AG10803 (cell line): ENCODE measurements around the gene IGF2BP1.

Experiments used
- DNase-seq: peaks from one replicate; pipeline ENCODE4 v3.0.0; 2010; ENCODE audit warnings: low read depth
- H3K4me3 ChIP-seq: 2 replicates; pipeline ENCODE4 v1.5.1; 2011; ENCODE audit warnings: mild to moderate bottlenecking, low read length, control low read depth
- TF ChIP-seq, protein P1 (sequence below): conservative IDR thresholded peaks from 2 replicates; pipeline ENCODE4 v1.5.1; 2011; ENCODE audit warnings: mild to moderate bottlenecking, low read length, control low read depth, inconsistent platforms

IGF2BP1 gene

DNA sequence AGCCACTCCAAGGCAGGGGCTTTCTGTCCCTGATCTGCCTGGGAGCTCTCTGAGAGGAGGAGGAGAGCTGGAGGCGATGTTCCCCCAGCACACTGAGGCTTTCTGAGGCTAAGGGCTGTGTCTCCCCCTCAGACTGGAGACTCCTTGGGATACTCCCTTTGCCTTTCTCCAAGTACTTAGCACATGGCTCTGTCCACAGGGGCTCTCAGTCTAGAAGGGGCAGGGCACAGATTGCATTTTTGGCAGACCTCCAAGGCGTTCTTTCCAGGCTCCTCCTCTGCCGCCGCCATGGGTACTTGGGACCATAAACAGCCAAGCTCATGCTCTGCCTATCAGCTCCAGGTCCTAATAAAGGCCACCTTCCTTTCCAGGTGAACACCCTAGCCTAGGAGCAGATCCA lies 27.0 kb upstream of the IGF2BP1 start:
- TF ChIP-seq, protein P1, sequence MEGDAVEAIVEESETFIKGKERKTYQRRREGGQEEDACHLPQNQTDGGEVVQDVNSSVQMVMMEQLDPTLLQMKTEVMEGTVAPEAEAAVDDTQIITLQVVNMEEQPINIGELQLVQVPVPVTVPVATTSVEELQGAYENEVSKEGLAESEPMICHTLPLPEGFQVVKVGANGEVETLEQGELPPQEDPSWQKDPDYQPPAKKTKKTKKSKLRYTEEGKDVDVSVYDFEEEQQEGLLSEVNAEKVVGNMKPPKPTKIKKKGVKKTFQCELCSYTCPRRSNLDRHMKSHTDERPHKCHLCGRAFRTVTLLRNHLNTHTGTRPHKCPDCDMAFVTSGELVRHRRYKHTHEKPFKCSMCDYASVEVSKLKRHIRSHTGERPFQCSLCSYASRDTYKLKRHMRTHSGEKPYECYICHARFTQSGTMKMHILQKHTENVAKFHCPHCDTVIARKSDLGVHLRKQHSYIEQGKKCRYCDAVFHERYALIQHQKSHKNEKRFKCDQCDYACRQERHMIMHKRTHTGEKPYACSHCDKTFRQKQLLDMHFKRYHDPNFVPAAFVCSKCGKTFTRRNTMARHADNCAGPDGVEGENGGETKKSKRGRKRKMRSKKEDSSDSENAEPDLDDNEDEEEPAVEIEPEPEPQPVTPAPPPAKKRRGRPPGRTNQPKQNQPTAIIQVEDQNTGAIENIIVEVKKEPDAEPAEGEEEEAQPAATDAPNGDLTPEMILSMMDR = no peak
- peak; percentile 14 for DNase-seq
- no peak overlapping the region for H3K4me3 ChIP-seq

- DNase-seq = no peak
- TF ChIP-seq, protein P1 = no peak
- H3K4me3 ChIP-seq = no peak overlapping the region
Measured at GRCh38 chr17:48970865-48971687, 26.1 kb upstream of the IGF2BP1 start.

DNA sequence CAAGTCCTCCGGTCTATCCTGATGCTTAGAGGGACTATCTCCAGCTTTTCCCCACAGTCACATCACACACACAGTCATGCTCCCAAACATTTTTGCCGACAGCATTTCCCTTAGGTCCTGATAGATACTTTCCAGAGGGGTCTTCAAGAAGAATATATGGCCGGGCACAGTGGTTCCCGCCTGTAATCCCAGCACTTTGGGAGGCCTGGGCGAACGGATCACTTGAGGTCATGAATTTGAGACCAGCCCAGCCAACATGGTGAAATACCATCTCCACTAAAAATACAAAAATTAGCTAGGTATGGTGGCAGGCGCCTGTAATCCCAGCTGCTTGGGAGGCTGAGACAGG lies 24.5 kb upstream of the IGF2BP1 start:
- peak overlapping the region; percentile 20; the same call in 1 of the 2 replicates for H3K4me3 ChIP-seq
- no peak for DNase-seq
- TF ChIP-seq, protein P1 = no peak

- no peak overlapping the region for H3K4me3 ChIP-seq
- TF ChIP-seq, protein P1 = no peak
- no peak for DNase-seq
Measured at GRCh38 chr17:48973806-48974205, 23.4 kb upstream of the IGF2BP1 start.

DNA sequence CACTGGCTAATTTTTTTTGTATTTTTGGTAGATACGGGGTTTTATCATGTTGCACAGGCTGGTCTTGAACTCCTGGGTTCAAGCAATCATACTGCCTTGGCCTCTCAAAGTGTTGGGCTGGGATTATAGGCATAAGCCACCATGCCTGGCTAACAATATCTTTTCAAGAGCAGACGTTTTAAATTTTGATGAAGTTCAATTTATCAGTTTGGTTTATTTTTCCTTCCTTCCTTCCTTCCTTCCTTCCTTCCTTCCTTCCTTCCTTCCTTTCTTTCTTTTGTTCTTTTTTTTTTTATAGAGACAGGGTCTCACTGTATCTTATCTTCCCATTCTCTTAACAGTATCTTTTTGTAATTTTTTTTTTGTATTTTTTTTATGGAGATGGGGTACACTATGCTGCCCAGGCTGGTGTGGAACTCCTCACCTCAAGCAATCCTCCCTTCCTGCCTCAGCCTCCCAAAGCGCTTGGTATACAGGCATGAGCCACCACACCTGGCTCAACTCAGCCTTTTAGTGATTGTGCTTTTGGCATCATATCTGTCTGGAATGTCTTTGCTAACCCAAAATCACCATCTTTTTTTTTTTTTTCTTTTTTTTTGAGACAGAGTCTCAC lies 15.2 kb upstream of the IGF2BP1 start:
- TF ChIP-seq, protein P1 = no peak
- DNase-seq = no peak
- no peak overlapping the region for H3K4me3 ChIP-seq

DNA sequence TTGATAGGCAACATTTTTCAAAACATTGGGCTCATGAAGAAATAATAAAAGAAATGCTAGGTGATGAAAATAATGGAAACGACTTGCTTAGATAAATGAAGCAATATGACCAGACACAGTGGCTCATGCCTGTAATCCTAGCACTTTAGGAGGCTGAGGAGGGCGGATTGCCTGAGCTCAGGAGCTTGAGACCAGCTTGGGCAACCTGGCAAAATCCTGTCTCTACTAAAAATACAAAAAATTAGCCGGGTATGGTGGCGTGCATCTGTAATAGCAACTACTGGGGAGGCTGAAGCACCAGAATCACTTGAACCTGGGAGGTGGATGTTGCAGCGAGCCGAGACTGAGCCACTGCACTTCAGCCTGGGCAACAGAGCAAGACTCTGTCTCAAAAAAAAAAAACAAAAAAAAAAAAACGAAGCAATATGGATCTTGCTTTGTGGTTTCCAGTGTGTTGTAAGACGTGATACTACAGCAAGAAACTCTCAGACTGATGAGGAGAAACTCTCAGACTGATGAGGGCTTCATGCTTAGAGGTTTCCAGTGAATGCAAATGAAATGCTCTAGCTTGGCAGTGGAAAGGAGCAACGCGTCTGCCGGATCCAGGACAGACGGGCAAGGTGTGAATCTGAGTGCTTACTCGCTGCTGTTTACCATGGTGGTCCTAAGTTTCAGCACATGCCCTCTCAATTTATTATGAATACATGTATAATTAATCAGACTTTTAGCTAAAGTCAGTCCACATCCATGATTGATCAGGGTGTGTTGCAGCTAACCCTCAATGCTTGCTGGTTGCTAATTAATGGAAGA lies 11.5 kb upstream of the IGF2BP1 start:
- H3K4me3 ChIP-seq = no peak overlapping the region
- DNase-seq = no peak
- TF ChIP-seq, protein P1 = no peak
